ENCODE data around the gene CD99. TPM values are rescaled to one million over a fixed set of nuclear protein-coding genes. Genes with fewer than 3 reads are reported as not detected.
"Not testable (repeated sequence)": the region's sequence is repeated elsewhere in the genome, so short reads cannot be mapped to it uniquely, and the experiment has no call there.

CD99 gene
- total and polyA plus RNA-seq, 2 experiments from 2014 or later = 329 to 565 TPM

DNA sequence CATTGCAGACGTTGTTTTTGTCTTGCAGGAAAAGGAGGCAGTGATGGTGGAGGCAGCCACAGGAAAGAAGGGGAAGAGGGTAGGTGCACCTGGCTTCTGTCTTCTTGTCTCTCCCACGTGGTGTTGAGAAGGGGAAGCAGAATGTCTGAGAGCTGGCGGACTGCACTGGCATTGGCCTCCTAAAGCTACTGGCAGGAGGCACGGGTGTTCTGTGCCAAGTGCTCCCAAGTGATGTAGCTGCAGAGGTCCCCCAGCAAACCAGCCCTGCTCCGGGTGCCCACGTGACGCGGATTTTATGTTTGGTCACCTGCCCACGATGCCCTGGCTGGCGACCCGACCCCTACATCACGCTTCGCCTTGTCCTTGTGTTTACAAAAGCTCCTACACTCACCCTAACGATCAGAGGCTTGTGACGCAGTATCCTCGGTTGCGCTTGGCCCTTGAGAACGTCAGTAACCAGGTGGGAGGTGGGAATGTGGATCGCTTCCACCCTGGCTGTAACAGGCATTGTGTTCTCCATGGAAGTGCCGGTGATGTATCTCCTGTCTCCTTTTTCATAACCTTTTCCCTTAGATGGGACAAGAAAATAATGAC is 32.3 kb downstream of the CD99 start:
- peaks cover 12% of the 10 kb centered on the region for H3K79me2 ChIP-seq
- H3K36me3 ChIP-seq (replicated peaks; ENCODE audit: insufficient read depth, low read depth) = no peaks in the 10 kb centered on the region
- 95% methylated on average over 20 of the region's 20 CpGs for WGBS (ENCODE audit: low lambda C conversion rate, missing lambda C conversion rate)
- no peaks in the 10 kb centered on the region for H3K9me3 ChIP-seq (ENCODE audit: low read depth)
- no peaks in the 10 kb centered on the region for H3K4me1 ChIP-seq (ENCODE audit: insufficient read depth)
- no peak overlapping the region for H3K4me2 ChIP-seq
- TF ChIP-seq EZH2phosphoT487 (IDR thresholded peaks at IDR 0.05; ENCODE audit: low read depth, severe bottlenecking, unreplicated experiment) (no peak), EZH2 (IDR thresholded peaks at IDR 0.05; ENCODE audit: borderline replicate concordance) (no peak)
- TF ChIP-seq, protein P1, sequence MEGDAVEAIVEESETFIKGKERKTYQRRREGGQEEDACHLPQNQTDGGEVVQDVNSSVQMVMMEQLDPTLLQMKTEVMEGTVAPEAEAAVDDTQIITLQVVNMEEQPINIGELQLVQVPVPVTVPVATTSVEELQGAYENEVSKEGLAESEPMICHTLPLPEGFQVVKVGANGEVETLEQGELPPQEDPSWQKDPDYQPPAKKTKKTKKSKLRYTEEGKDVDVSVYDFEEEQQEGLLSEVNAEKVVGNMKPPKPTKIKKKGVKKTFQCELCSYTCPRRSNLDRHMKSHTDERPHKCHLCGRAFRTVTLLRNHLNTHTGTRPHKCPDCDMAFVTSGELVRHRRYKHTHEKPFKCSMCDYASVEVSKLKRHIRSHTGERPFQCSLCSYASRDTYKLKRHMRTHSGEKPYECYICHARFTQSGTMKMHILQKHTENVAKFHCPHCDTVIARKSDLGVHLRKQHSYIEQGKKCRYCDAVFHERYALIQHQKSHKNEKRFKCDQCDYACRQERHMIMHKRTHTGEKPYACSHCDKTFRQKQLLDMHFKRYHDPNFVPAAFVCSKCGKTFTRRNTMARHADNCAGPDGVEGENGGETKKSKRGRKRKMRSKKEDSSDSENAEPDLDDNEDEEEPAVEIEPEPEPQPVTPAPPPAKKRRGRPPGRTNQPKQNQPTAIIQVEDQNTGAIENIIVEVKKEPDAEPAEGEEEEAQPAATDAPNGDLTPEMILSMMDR (IDR thresholded peaks at IDR 0.05; ENCODE audit: poor library complexity) = no peak
- no peak overlapping the region for H3K27ac ChIP-seq
- H4K20me1 ChIP-seq (ENCODE audit: insufficient read depth, poor library complexity, severe bottlenecking) = no peaks in the 10 kb centered on the region
- no peaks in the 10 kb centered on the region for H3K9me2 ChIP-seq (replicated peaks; ENCODE audit: insufficient read depth)
- no peak overlapping the region for H3K4me3 ChIP-seq
- no peaks in the 10 kb centered on the region for H3K27me3 ChIP-seq
- DNase-seq (ENCODE audit: low spot score) = no peak
- no peak overlapping the region for H2AFZ ChIP-seq

DNA sequence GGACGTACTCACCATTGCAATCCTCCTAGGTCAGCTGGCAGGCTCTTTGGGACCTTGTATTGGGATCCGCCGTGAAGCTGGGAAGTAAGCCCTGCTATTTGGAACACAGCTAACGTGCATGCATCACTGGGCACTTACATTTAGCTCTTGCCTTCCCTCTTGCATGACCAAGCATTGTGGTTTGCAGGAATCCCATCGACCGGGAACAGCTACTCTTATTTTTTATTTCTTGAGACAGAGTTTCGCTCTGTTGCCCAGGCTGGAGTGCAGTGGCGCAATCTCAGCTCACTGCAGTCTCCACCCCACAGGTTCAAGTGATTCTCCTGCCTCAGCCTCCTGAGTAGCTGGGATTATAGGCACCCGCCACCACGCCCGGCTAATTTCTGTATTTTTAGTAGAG is 36.2 kb downstream of the CD99 start:
- 96% methylated on average over 11 of the region's 11 CpGs for WGBS (ENCODE audit: low lambda C conversion rate, missing lambda C conversion rate)
- H3K27me3 ChIP-seq; H3K4me2 ChIP-seq; DNase-seq (ENCODE audit: low spot score); H3K36me3 ChIP-seq (replicated peaks; ENCODE audit: insufficient read depth, low read depth); H3K4me3 ChIP-seq; H3K79me2 ChIP-seq; H4K20me1 ChIP-seq (ENCODE audit: insufficient read depth, poor library complexity, severe bottlenecking); H3K4me1 ChIP-seq (ENCODE audit: insufficient read depth); H2AFZ ChIP-seq; H3K27ac ChIP-seq; H3K9me2 ChIP-seq (replicated peaks; ENCODE audit: insufficient read depth); H3K9me3 ChIP-seq (ENCODE audit: low read depth): not testable (repeated sequence)

DNA sequence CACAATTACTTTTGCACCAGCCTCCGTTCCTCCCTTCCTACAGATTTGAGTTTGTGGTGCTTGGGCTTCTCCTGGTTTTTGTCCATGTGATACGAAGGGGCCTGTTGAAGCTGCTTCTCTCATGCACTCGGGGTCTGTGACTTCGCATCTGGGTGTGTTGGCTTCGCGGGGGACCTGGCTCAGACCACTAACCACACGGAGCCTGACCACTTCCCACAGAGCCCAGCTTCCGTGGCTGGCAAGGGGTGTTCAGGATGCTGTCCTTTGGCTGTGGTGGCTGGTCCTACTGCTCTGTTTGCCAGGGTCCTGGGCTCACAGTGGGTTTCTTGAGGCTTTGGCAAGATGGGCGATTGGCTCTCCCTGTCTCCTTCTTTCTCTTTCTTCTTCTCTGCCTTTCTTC is 41.0 kb downstream of the CD99 start:
- no peaks in the 10 kb centered on the region for H3K4me1 ChIP-seq (ENCODE audit: insufficient read depth)
- H3K27me3 ChIP-seq = no peaks in the 10 kb centered on the region
- H3K4me3 ChIP-seq = no peak overlapping the region
- H3K79me2 ChIP-seq = no peaks in the 10 kb centered on the region
- H2AFZ ChIP-seq = no peak overlapping the region
- WGBS (ENCODE audit: low lambda C conversion rate, missing lambda C conversion rate) = 95% methylated on average over 9 of the region's 9 CpGs
- TF ChIP-seq EZH2 (IDR thresholded peaks at IDR 0.05; ENCODE audit: borderline replicate concordance) (no peak), EZH2phosphoT487 (IDR thresholded peaks at IDR 0.05; ENCODE audit: low read depth, severe bottlenecking, unreplicated experiment) (no peak)
- TF ChIP-seq, protein P1 (IDR thresholded peaks at IDR 0.05; ENCODE audit: poor library complexity) = no peak
- H4K20me1 ChIP-seq (ENCODE audit: insufficient read depth, poor library complexity, severe bottlenecking) = no peaks in the 10 kb centered on the region
- no peaks in the 10 kb centered on the region for H3K36me3 ChIP-seq (replicated peaks; ENCODE audit: insufficient read depth, low read depth)
- no peaks in the 10 kb centered on the region for H3K9me3 ChIP-seq (ENCODE audit: low read depth)
- DNase-seq (ENCODE audit: low spot score) = no peak
- H3K4me2 ChIP-seq = no peak overlapping the region
- no peak overlapping the region for H3K27ac ChIP-seq
- H3K9me2 ChIP-seq (replicated peaks; ENCODE audit: insufficient read depth) = no peaks in the 10 kb centered on the region

DNA sequence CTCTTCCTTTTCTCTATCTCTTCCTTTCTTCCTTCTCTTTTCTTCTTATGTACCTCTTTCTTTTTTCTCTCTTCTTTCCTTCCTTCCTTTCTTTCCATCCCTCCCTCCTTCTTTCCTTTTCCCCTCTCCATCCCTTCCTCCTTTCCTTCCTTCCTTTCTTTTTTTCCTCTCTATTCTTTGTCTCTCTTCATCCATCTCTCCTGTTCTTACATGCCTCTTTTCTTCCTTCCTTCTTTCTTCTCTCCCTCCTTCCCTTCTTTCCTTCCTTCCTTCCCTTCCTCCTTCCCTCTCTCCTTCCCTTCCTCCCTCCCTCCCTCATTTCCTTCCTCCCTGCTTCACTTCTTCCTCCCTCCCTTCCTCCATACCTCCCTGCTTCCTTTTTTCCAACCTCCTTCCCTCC is 41.6 kb downstream of the CD99 start:
- Histone ChIP-seq H4K20me1 (ENCODE audit: insufficient read depth, poor library complexity, severe bottlenecking) (no peaks in the 10 kb centered on the region), H3K27ac (no peak overlapping the region), H3K9me2 (replicated peaks; ENCODE audit: insufficient read depth) (no peaks in the 10 kb centered on the region), H3K4me2 (no peak overlapping the region), H2AFZ (no peak overlapping the region), H3K4me1 (ENCODE audit: insufficient read depth) (no peaks in the 10 kb centered on the region), H3K9me3 (ENCODE audit: low read depth) (no peaks in the 10 kb centered on the region), H3K27me3 (no peaks in the 10 kb centered on the region), H3K79me2 (no peaks in the 10 kb centered on the region), H3K36me3 (replicated peaks; ENCODE audit: insufficient read depth, low read depth) (no peaks in the 10 kb centered on the region), H3K4me3 (no peak overlapping the region)
- no peak for TF ChIP-seq EZH2phosphoT487 (IDR thresholded peaks at IDR 0.05; ENCODE audit: low read depth, severe bottlenecking, unreplicated experiment)
- TF ChIP-seq EZH2 (IDR thresholded peaks at IDR 0.05; ENCODE audit: borderline replicate concordance) = no peak
- TF ChIP-seq, protein P1 (IDR thresholded peaks at IDR 0.05; ENCODE audit: poor library complexity) = no peak
- DNase-seq (ENCODE audit: low spot score) = no peak
